Globus pallidus (tissue), 1 donor: Measurements from ENCODE around the gene RBMXL2.
A peak's percentile ranks its signal among the peaks of the same experiment; 100 is the strongest.

Experiments used
- DNase-seq: peaks from one replicate; pipeline ENCODE4 v3.0.0-alpha.2; 2015; ENCODE audit warnings: low spot score

The RBMXL2 gene

DNA sequence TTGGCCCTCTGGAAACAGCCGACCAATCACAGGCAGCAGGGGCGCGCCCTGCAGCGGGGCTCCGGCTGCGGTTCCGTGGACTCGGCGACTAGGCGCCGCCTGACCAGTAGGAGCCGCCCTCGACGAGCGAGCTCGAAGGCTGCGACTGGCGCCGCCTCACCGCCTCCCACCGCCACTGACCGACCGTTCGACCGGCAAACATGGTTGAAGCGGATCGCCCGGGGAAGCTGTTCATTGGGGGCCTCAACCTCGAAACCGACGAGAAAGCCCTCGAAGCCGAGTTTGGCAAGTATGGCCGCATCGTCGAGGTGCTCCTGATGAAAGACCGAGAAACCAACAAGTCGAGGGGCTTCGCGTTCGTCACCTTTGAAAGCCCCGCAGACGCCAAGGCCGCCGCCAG, at the start of gene RBMXL2:
RBMXL2 (plus strand) TSS at position 78 of the 400 bp plus-strand sequence; CDS start at position 201, 123 bp downstream.
- DNase-seq, result no peak

DNA sequence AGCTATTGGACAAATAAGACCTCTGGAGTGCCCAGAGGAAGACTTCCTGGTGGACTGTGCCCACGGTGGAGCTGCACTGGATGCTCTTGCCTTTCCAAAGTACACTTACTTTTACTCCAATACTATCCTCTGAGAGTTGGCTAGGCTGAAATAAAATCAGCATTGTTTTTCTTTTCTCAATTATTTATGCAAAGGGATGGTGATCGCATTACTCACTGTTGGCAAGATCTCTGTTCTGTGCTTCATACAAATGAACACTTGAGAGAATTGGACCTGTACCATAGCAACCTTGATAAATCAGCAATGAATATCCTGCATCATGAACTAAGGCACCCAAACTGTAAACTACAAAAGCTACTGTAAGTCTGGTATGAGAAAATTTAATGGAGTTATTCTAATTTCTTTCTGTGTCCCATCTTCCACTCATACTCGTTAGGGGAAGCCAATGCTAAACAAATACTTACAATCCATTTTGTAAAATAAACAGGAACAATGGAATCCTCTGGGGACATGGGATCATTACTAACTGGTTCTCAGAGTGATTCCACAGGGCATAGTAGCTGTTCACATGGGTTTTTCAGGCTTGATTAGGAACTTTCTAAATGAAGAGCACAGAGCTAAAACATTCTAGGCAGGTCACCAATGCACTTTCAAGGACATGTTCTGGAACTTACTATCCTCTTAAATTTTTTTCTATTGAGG, 42.2 kb upstream of the RBMXL2 start:
- DNase-seq, result no peak

- DNase-seq, result no peak
These were observed 38.6 kb upstream of the RBMXL2 start for GRCh38 chr11:7050191-7050590.

DNA sequence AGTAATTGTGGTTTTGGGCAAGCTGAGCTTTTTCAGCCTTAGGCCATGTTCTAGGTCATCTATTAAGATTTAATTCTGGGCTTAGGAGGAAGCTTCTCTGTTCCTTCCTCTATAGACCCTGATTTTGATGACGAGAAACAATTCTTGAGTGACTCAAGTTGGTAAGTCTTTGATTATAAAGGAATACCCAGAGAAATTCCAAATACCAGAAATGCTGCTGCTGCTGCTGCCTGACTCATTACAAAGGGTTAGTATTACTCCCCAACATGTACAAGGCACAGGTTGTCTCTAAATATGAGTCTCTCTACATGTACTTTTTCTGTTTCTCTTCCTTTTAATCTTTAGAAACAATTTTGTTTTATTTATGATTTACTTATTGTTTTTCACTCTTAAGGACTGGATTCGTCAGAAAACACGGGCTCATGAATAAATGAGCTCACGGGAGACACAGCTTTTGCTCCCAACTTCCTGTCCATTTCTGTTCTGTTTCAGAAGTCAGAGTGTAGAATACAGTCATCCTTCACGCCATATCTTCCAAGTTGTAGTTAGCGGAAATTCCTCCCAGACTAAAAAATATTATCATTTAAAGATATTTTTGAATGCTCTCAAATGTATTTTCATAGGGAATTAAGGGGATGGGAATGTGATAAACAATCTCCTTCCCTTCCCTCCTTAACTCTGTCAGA, 31.8 kb upstream of the RBMXL2 start:
- no peak for DNase-seq

DNA sequence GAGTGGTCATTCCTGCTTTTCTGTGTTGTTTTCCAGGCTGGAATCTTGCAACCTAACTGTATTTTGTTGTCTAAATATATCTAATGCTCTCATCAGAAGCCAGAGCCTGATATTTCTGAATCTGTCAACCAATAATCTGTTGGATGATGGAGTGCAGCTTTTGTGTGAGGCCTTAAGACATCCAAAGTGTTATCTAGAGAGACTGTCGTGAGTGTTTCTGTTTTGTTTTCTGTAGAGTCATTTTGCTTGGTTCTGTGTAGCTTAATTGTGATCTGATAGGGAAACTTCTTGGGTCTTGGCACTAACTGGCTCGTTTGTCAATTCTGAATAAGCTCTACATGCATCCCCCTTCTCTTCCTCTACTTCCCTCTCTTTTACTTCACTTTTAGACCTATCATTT, 31.2 kb upstream of the RBMXL2 start:
- DNase-seq, result peak; percentile 6

- no peak for DNase-seq
These were observed 27.9 kb upstream of the RBMXL2 start for GRCh38 chr11:7060868-7061267.

- no peak for DNase-seq
These were observed 26.3 kb upstream of the RBMXL2 start for GRCh38 chr11:7062534-7062933.

DNA sequence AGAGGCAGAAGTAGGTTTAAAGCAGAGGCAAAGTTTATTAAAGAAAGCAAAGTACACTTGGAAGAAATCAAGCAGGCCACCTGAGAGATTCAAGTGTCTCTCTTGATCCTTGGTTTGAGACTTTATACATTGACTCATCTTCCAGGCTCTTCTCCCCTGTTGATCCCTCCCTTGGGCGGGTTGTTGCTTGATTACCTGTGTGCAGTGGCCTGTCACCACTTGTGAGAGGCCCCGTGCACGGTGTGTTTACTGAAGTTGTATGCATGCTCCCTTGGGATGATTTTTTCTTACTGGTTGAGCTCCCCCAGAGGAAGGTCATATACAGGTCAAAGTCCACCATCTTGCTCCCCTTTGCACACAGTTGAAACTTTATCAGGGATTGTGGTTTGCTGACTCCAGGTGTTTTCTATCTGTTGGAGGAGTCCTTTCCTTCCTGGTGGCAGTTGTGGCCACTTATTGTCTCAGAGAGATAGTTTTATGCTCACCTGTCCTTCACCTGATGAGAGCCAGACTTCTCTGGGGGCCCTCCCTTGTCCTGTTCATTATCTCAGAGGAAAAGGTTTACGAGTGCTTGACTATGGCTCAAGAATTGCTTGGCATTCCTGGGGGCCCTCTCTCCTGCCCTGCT, 16.3 kb upstream of the RBMXL2 start:
- no peak for DNase-seq

- no peak for DNase-seq
These were observed 11.7 kb upstream of the RBMXL2 start for GRCh38 chr11:7077101-7077500.

DNA sequence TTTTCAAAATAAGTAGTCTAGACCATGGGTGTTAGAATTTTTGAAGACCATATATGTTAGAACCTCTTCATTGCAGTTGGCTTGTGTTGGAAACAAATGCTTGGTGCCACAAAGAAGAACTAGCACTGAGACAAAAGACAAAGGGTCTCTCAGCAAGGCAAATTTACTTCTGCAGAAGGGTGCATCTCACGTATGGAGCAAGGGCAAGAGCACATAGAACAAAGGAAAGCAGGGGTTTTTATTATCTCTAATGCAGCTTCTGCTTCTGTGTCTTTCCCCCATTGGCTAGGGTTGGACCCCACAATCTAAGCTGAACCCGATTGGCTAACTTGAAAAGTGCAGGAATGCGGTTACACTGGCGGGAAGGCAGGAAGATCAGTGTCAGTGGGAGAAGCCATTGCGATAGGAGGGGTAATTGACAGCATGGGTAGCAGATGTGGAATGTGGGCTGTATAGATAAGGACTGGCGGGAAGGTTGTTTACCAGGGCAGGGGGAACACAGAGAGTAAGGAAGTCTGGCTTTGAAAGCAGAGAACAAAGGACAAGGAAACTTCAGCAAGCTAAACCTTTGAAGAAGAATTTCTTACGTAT, 9.2 kb upstream of the RBMXL2 start:
- DNase-seq, result no peak

DNA sequence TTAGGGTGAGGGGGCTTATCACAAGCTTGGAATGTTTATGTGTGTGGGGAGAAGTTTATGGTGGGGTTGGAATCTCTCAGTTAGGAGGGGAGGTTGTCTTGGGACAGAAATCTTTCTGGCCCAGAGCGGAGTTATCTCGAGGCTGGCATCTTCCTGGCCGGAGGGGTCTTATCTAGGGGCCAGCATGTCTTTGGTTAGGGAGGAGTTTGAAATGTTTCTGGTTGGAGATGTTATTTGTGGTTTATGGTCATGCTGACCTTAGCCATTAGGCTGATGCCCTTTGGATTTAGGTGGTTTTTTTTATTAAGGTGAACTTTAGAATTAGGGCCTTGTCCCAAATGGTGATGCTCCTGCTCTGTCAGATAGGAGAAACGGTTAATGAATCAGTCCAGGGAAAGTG, 7.9 kb upstream of the RBMXL2 start:
- DNase-seq, result no peak

DNA sequence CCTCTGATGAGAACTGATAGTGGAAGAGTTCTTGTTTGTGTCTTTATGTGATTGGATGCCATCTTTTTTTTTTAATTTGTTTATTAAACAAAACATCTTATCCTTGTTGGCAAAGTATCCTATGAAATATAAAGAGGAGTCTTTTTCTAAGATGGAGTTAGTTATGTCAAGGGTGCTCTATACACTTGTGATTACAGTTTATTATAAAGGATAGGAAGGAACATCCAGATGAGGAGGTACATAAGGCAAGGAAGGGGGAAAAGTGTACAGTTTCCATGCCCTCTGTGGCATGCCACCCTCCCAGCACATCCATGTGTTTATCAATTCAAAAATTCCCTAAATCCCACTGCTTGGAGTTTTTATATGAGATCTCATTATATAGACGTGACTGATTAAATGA, 7.4 kb upstream of the RBMXL2 start:
- DNase-seq, result no peak

DNA sequence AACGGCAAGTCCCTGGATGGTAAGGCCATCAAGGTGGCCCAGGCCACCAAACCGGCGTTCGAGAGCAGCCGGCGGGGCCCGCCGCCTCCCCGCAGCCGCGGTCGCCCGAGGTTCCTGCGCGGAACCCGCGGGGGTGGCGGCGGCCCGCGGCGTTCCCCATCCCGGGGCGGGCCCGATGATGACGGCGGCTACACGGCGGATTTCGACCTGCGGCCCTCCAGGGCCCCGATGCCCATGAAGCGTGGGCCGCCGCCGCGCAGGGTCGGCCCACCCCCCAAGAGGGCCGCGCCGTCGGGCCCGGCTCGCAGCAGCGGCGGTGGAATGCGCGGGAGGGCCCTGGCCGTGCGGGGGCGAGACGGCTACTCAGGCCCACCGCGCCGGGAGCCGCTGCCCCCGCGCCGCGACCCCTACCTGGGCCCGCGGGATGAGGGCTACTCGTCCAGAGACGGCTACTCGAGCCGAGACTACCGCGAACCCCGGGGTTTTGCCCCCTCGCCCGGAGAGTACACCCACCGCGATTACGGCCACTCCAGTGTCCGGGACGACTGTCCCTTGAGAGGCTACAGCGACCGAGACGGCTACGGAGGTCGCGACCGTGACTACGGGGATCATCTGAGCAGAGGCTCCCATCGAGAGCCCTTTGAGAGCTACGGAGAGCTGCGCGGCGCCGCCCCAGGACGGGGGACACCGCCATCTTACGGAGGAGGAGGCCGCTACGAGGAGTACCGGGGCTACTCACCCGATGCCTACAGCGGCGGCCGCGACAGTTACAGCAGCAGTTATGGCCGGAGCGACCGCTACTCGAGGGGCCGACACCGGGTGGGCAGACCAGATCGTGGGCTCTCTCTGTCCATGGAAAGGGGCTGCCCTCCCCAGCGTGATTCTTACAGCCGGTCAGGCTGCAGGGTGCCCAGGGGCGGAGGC, 792 bp downstream of the RBMXL2 start:
- DNase-seq, result no peak

DNA sequence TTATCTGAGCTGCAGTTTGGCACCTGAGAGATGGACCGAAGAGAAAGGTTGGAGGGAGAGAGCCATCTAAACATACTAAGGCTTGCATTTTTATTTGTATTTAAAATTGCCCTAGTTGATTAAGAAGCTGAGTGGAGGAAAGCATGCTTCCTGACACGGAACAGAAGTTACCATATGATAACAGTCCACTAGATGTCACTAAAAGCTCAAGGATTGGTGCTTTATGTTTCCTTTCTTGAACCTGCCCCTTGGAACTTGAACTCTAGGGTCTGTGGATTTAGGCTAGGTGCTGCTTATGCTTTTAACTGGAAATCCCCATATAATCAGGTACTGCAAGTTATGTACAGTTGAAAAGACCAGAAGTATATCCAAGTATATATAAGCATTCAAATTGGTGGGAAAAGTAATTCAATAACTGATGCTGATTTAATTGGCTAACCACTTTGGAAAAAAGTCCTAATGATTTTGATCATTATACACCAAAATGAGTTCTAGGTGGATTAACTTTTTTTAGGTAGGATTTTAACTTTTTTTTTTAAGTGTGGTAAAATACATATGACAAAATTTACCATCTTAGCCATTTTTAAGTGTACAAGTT, 9.5 kb downstream of the RBMXL2 start:
- peak; percentile 61 for DNase-seq

DNA sequence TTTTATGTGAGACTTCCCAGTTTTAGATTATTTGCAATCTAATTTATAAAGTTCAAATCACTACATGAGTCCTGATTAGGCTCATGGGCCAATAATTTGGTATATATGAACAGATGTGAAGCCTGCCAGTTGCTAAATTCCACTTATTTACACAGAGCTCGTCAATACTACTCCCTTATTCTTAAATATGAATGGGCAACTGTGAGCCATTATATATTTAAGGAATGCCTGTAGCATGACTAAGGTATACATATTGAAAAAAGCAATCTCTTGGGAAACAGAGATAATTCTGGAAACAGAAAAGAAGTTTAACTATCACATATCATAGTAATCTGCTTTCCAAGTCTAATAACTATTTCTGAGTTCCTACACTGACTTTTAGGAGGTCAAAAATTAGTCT, 27.0 kb downstream of the RBMXL2 start:
- DNase-seq, result no peak

- no peak for DNase-seq
These were observed 27.6 kb downstream of the RBMXL2 start for GRCh38 chr11:7116370-7116769.

- no peak for DNase-seq
These were observed 49.3 kb downstream of the RBMXL2 start for GRCh38 chr11:7138051-7138450.
